HUES48 (cell line): ENCODE results near the gene SMG1.

ENCODE experiments used
- H3K27ac ChIP-seq: one replicate; pipeline ENCODE4 v1.7.0; 2013; ENCODE audit warnings: low read depth, low read length, inconsistent platforms
- H3K27me3 ChIP-seq: 2 replicates; pipeline ENCODE4 v1.6.1; 2013; ENCODE audit warnings: mild to moderate bottlenecking, low read length; ENCODE audit not compliant: control insufficient read depth, insufficient read depth
- H3K36me3 ChIP-seq: 2 replicates; pipeline ENCODE4 v1.6.1; 2013; ENCODE audit warnings: low read length; ENCODE audit not compliant: control insufficient read depth, insufficient read depth
- H3K4me1 ChIP-seq: 2 replicates; pipeline ENCODE4 v1.6.1; 2013; ENCODE audit warnings: mild to moderate bottlenecking, low read length; ENCODE audit not compliant: control insufficient read depth, insufficient read depth
- H3K4me3 ChIP-seq: 2 replicates; pipeline ENCODE4 v1.5.1; 2013; ENCODE audit warnings: mild to moderate bottlenecking, low read depth, low read length
- H3K9ac ChIP-seq: 2 replicates; pipeline ENCODE4 v1.6.1; 2013; ENCODE audit warnings: mild to moderate bottlenecking, low read depth, low read length, moderate library complexity
- H3K9me3 ChIP-seq: 2 replicates; pipeline ENCODE4 v1.6.1; 2013; ENCODE audit warnings: low read length; ENCODE audit not compliant: control insufficient read depth, insufficient read depth

SMG1 gene

DNA sequence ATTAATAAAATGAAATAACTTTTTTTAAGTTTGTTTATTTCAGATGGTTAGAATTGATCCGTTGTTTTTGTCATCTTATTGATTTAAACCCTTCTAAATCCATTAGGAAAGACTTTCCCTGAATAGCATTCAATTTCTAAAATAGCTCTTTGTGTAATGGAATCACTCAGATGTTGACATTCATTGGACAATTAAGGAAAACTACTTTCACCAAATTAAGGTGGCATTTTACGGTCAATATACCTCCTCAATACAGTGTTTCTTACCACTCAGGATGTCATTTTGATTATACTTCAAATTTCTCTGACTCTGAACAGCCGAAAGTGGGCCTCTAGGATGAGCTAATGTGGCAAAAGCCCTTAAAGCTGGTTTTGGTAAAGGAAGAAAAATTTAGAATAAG, 126.7 kb downstream of the SMG1 start:
- Histone ChIP-seq H3K27ac (no peak overlapping the region), H3K4me1 (peaks cover 22% of the 10 kb centered on the region), H3K4me3 (peak overlapping the region; percentile 92), H3K36me3 (peaks cover 50% of the 10 kb centered on the region), H3K9ac (peak overlapping the region; percentile 89; the same call in 1 of the 2 replicates), H3K27me3 (no peaks in the 10 kb centered on the region), H3K9me3 (no peaks in the 10 kb centered on the region)

DNA sequence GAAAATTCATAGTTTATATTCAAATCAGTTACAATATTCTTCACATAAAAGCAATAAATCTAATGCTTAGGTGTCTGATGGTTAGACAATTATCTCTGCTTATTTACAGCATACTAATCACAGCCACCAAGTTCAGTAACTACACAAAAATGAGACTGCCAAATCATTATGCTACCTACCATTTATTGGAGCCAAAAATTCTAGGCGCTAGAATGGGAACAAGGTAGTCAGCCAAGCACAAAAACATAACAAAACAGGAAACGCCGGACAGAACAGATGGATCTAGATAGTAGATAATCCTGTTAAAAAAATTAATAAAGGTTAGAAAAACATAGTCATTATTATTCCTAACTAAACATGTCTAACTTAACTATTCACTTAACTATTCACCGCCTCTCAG, 128.5 kb downstream of the SMG1 start:
- Histone ChIP-seq H3K9me3 (no peaks in the 10 kb centered on the region), H3K27me3 (no peaks in the 10 kb centered on the region), H3K4me1 (peaks cover 11% of the 10 kb centered on the region), H3K27ac (no peak overlapping the region), H3K36me3 (peaks cover 67% of the 10 kb centered on the region), H3K9ac (no peak overlapping the region), H3K4me3 (no peak overlapping the region)

DNA sequence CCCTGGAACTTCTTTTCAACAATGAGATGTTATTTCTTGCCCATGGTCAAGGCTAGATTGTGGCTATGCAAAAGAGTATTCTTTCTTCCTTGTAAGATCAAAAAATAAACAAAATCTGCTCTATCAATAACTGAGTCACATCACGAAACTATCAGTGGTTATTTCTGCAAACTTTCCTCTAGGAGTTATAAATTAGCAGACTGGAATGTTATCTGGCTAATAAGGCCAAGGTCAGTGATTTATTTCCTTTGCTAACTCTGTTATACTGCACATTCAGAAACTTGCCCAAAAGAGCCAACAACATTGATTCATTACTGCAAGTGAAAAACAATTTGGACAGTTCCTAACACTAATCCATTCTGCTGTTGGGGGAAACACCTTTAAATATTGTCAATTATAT, 129.8 kb downstream of the SMG1 start:
- no peak overlapping the region for H3K4me3 ChIP-seq
- no peak overlapping the region for H3K9ac ChIP-seq
- no peak overlapping the region for H3K27ac ChIP-seq
- peaks cover 11% of the 10 kb centered on the region for H3K4me1 ChIP-seq
- peaks cover 81% of the 10 kb centered on the region for H3K36me3 ChIP-seq
- H3K9me3 ChIP-seq: no peaks in the 10 kb centered on the region
- H3K27me3 ChIP-seq: no peaks in the 10 kb centered on the region

DNA sequence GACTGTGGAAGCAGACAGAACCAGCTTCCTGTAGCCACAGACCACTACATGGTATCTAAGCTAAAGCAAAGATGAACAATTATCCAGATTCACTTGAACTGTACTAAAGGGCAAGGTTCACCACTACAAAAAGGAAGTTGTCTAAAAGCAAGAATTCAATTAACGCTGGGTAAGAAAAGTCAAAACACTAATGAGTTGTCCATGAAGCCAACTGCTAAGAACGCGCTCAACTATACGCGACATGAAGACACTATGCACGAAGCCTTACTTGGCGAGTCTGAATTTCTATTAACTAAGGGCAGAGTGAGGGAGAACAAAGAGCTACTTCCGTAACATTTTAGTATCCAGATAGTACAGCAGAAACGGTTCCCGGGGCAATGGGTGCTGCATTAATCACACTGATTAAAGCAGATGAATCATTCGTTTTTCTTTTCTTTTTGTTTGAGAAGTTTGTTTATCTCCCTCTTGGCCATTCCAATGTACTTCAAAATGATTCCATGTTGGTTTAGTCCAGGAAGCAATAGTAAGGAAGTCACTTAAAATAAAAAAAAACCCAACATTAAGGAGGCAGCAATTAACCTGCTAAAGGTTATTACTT, 133.3 kb downstream of the SMG1 start:
- Histone ChIP-seq H3K9me3 (no peaks in the 10 kb centered on the region), H3K9ac (no peak overlapping the region), H3K27ac (no peak overlapping the region), H3K4me1 (peaks cover 9% of the 10 kb centered on the region), H3K36me3 (peaks cover 85% of the 10 kb centered on the region), H3K27me3 (no peaks in the 10 kb centered on the region), H3K4me3 (no peak overlapping the region)

DNA sequence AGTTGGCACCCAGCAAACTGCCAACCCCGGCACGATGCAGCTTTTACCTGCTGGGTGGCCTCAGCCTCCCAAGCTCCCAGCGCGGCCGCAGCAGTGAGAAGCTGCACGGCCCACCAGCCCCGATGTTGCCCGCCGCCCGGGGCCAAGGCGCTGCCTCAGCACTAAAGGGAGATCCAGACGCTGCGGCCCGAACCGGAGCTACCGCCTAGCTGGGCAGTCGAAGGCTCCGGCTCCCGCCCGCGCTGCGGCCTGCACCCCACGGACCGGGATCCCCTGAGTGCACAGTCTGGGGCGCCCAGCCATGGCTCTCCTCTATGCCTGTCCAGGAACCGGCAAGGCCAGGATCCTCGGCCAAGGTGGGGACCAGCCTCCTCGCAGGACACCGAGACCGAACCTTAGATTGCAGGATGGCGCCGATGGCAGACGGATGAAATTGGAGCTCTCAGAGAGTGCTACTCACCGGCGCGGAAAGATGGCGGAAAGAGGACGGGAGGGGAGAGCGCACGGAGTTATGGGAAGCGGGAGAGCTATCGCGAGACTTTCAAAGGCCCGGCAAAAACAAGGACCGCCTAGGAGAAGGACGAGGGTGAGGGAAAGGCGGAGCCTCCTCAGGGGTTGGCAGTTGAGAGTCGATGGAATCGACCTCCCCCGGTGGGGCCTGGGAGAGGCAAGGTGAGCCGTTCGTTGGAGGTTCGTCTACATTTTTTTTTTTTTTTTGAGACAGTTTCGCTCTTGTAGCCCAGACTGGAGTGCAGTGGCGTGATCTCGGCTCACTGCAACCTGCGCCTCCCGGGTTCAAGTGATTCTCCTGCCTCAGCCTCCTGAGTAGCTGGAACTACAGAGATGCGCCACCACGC, 136.1 kb downstream of the SMG1 start, which contains the start of gene RPS15A:
Gene RPS15A (minus strand): TSS at position 485 of the 857 bp plus-strand sequence. CDS start 1,221 bp downstream, outside the sequence.
- Histone ChIP-seq H3K4me1 (peaks cover 16% of the 10 kb centered on the region), H3K27ac (peak within 1 kb of the TSS; percentile 91), H3K27me3 (no peaks in the 10 kb centered on the region), H3K4me3 (peak within 1 kb of the TSS; percentile 96), H3K36me3 (peaks cover 86% of the 10 kb centered on the region), H3K9ac (peak within 1 kb of the TSS; percentile 98), H3K9me3 (no peaks in the 10 kb centered on the region)

- Histone ChIP-seq H3K9me3 (no peaks in the 10 kb centered on the region), H3K27me3 (no peaks in the 10 kb centered on the region), H3K36me3 (peaks cover 86% of the 10 kb centered on the region), H3K4me1 (peaks cover 16% of the 10 kb centered on the region), H3K9ac (peak overlapping the region; percentile 98), H3K4me3 (peak overlapping the region; percentile 96), H3K27ac (peak overlapping the region; percentile 91)
Observed at GRCh38 chr16:18789515-18789849, 136.7 kb downstream of the SMG1 start.

GRCh38 chr16:18788828-18789514, 137.2 kb downstream of the SMG1 start:
- peak overlapping the region; percentile 91 for H3K27ac ChIP-seq
- peaks cover 86% of the 10 kb centered on the region for H3K36me3 ChIP-seq
- H3K27me3 ChIP-seq: no peaks in the 10 kb centered on the region
- H3K9ac ChIP-seq: peak overlapping the region; percentile 98
- peak overlapping the region; percentile 96 for H3K4me3 ChIP-seq
- no peaks in the 10 kb centered on the region for H3K9me3 ChIP-seq
- H3K4me1 ChIP-seq: peaks cover 16% of the 10 kb centered on the region

DNA sequence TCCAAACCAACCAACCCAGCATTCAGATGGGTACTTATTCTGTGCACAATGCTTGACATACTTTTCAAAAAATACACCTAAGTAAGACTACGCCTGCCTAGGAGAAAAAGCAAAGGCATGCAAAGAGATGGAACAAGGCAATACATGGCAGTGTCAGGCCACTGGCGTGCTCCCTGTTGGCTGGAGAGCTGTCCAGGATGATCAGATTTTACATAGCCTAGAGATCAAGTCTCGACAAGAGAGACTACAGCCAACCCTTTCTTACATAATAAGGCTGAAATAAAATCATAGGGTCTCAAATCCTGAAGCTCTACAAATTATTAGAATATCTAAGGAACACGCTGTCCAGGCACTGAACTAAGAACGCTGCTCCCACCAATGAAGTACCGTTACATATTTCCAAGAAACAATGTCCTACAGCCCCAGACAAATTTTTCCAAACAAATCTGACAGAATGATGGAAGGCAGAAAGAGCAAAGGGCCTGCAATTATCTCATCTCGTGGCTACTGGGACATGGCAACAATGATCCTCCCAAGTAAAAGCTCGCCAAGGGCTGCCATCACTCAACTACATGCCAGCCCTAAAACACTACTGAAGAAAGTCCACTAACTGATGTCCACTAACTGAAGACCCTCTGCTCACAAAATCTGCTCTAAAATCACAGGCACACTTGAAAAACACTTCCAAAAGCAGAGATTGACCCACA, 141.1 kb downstream of the SMG1 start:
- Histone ChIP-seq H3K4me1 (peaks cover 16% of the 10 kb centered on the region), H3K27me3 (no peaks in the 10 kb centered on the region), H3K4me3 (no peak overlapping the region), H3K36me3 (peaks cover 74% of the 10 kb centered on the region), H3K9ac (no peak overlapping the region), H3K9me3 (no peaks in the 10 kb centered on the region), H3K27ac (no peak overlapping the region)

DNA sequence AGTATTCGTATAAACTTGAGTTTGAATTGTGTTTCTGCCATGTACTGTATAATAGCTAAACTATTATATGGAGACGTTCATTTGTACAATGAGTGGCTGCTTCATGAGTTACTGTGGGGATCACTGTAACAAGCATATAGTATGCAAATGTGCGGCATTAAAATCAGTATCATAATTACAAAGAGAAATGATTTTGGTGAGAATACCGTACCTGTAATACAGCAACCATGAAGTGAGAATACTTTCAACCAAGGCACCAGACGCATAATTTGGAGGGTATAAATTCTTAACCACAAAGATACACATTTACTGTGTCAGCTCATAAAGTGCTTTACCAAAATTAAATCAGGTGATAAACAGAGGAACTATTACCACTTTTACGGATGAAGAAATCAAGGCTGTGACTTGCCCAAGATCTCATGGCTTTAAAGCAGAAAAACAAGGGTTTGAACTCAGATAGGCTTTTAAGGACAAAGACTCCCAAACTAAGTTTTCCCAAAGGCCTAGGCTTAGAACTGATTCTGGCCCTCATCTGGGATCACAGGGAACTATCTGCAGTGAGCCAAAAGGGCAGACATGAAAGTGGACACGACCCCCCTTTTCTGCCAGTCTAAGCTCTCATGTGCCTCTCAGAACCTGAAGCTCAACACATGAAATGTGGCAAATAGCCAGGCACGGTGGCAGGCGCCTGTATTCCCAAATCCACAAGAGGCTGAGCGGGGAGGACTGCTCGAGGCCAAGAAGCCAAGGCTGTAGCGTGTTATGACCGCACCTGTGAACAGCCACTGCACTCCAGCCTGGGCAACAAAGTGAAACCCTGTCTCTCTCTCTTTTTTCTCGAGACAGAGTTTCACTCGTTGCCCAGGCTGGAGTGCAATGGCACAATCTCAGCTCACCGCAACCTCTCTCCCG, 142.5 kb downstream of the SMG1 start:
- no peak overlapping the region for H3K27ac ChIP-seq
- peaks cover 64% of the 10 kb centered on the region for H3K36me3 ChIP-seq

More for the DNA sequence above, 142.5 kb downstream of the SMG1 start:
- no peak overlapping the region for H3K9ac ChIP-seq
- no peaks in the 10 kb centered on the region for H3K27me3 ChIP-seq
- no peaks in the 10 kb centered on the region for H3K9me3 ChIP-seq
- H3K4me1 ChIP-seq: peaks cover 13% of the 10 kb centered on the region
- H3K4me3 ChIP-seq: no peak overlapping the region
